ENCODE results near the gene ASB4. TPM values are rescaled to one million over a fixed set of nuclear protein-coding genes. Genes with fewer than 3 reads are reported as not detected.

ASB4 gene
- not detected in 2 replicates for total RNA-seq

GRCh38 chr7:95485391-95486123, at the start of gene ASB4:
ASB4 (plus strand) TSS chr7:95485943; CDS start chr7:95485972, 29 bp downstream.

Other genes with a start within 250 kb of the ASB4 start
- gene PON1, start 161.4 kb upstream of the ASB4 start, total RNA-seq, result not detected in 2 replicates
- gene PON3, start 89.6 kb upstream of the ASB4 start, total RNA-seq, result 0.09 and 0.11 TPM in 2 replicates
- 104 and 191 TPM in 2 replicates for gene PON2, start 50.9 kb upstream of the ASB4 start, total RNA-seq
- 80.5 and 142 TPM in 2 replicates for gene PDK4, start 110.6 kb downstream of the ASB4 start, total RNA-seq

Measured in dermis lymphatic vessel endothelial cell (primary cell).